ENCODE measurements around the gene RUVBL1. TPM values are rescaled to one million over a fixed set of nuclear protein-coding genes. Genes with fewer than 3 reads are reported as not detected.

Gene RUVBL1
- total and polyA plus RNA-seq, 10 of the 15 experiments (the other 5 are each of a cell fraction or from before 2014, with no cell fraction given) = 15.2 to 142 (median 84.2) TPM

GRCh38 chr3:128153156-128154041, 29.8 kb upstream of the RUVBL1 start, which contains the start of gene EEFSEC (continued):
- TF ChIP-seq, protein P1, sequence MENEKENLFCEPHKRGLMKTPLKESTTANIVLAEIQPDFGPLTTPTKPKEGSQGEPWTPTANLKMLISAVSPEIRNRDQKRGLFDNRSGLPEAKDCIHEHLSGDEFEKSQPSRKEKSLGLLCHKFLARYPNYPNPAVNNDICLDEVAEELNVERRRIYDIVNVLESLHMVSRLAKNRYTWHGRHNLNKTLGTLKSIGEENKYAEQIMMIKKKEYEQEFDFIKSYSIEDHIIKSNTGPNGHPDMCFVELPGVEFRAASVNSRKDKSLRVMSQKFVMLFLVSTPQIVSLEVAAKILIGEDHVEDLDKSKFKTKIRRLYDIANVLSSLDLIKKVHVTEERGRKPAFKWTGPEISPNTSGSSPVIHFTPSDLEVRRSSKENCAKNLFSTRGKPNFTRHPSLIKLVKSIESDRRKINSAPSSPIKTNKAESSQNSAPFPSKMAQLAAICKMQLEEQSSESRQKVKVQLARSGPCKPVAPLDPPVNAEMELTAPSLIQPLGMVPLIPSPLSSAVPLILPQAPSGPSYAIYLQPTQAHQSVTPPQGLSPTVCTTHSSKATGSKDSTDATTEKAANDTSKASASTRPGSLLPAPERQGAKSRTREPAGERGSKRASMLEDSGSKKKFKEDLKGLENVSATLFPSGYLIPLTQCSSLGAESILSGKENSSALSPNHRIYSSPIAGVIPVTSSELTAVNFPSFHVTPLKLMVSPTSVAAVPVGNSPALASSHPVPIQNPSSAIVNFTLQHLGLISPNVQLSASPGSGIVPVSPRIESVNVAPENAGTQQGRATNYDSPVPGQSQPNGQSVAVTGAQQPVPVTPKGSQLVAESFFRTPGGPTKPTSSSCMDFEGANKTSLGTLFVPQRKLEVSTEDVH (IDR thresholded peaks at IDR 0.05; ENCODE audit: low read depth, partially characterized antibody) = no peak
- peak; percentile 93 for TF ChIP-seq NKRF (conservative IDR thresholded peaks at IDR 0.05)
- peak; percentile 40 for TF ChIP-seq MEF2B (IDR thresholded peaks at IDR 0.05; ENCODE audit: partially characterized antibody, poor library complexity, severe bottlenecking)
- no peak for TF ChIP-seq CUX1 (IDR thresholded peaks at IDR 0.05; ENCODE audit: insufficient replicate concordance, low read depth, low read length)
- no peak for TF ChIP-seq JUND (IDR thresholded peaks at IDR 0.05; ENCODE audit: low read depth, low read length)
- TF ChIP-seq NR2F1 (conservative IDR thresholded peaks at IDR 0.05) = peak; percentile 66
- no peak for TF ChIP-seq ZNF592 (IDR thresholded peaks at IDR 0.05)
- TF ChIP-seq PML (IDR thresholded peaks at IDR 0.05; ENCODE audit: low read length) = peak; percentile 33; the same call in 1 of the 2 replicates
- peak; percentile 91 for TF ChIP-seq TAF1 (IDR thresholded peaks at IDR 0.05; ENCODE audit: borderline replicate concordance, low read depth, low read length)
- peak; percentile 48; the same call in 1 of the 2 replicates for TF ChIP-seq ZNF217 (IDR thresholded peaks at IDR 0.05)
